Measurements from ENCODE around the gene NFIA.

Gene NFIA

GRCh38 chr1:61442544-61442943 lies 360.2 kb downstream of the NFIA start:
- ChIA-PET CTCF (no interaction called here), POLR2A (no interaction called here)
- no peak for TF ChIP-seq ZNF366 (tag by site-specific recombination; conservative IDR thresholded peaks at IDR 0.05)
- TF ChIP-seq ZNF324 (tag by site-specific recombination; IDR thresholded peaks at IDR 0.05) = no peak
- no peak for TF ChIP-seq ZNF692 (tag by site-specific recombination; IDR thresholded peaks at IDR 0.05)
- no peak for TF ChIP-seq ZNF148 (tag by site-specific recombination; IDR thresholded peaks at IDR 0.05; ENCODE audit: borderline replicate concordance)
- TF ChIP-seq BCL11A (tag by site-specific recombination; IDR thresholded peaks at IDR 0.05; ENCODE audit: low read depth) = no peak
- no peak for TF ChIP-seq ZNF433 (tag by site-specific recombination; IDR thresholded peaks at IDR 0.05; ENCODE audit: low read depth)
- no peak for TF ChIP-seq ZNF133 (tag by site-specific recombination; IDR thresholded peaks at IDR 0.05)
- TF ChIP-seq AEBP2 (tag by site-specific recombination; IDR thresholded peaks at IDR 0.05; ENCODE audit: borderline replicate concordance) = no peak
- TF ChIP-seq ZNF488 (tag by site-specific recombination; IDR thresholded peaks at IDR 0.05) = no peak
- TF ChIP-seq CTCF (tag by site-specific recombination; IDR thresholded peaks at IDR 0.05) = no peak
- TF ChIP-seq ZNF155 (tag by site-specific recombination; IDR thresholded peaks at IDR 0.05) = no peak
- TF ChIP-seq ZNF645 (tag by site-specific recombination; IDR thresholded peaks at IDR 0.05) = no peak
- TF ChIP-seq ZNF26 (tag by site-specific recombination; IDR thresholded peaks at IDR 0.05) = no peak
- no peak overlapping the region for H3K4me3 ChIP-seq (ENCODE audit: low read depth, low read length)
- no peaks in the 10 kb centered on the region for H3K9me3 ChIP-seq (ENCODE audit: control insufficient read depth, insufficient read depth, low read depth, low read length)
- H3K27ac ChIP-seq (ENCODE audit: extremely low read depth, low read depth, low read length) = no peak overlapping the region
- no peaks in the 10 kb centered on the region for H3K36me3 ChIP-seq (ENCODE audit: control insufficient read depth in 2 of 2, insufficient read depth in 1 of 2, low read length in 2 of 2)
- H3K4me1 ChIP-seq (ENCODE audit: control insufficient read depth, insufficient read depth, low read length) = no peaks in the 10 kb centered on the region

GRCh38 chr1:61444288-61444687 lies 361.9 kb downstream of the NFIA start:
- H3K27ac ChIP-seq (ENCODE audit: extremely low read depth, low read depth, low read length) = no peak overlapping the region
- CTCF ChIA-PET = no interaction called here
- H3K36me3 ChIP-seq (ENCODE audit: control insufficient read depth in 2 of 2, insufficient read depth in 1 of 2, low read length in 2 of 2) = no peaks in the 10 kb centered on the region
- no peaks in the 10 kb centered on the region; the same call in 1 of the 2 replicates for H3K4me1 ChIP-seq (ENCODE audit: control insufficient read depth, insufficient read depth, low read length)
- no peak overlapping the region for H3K4me3 ChIP-seq (ENCODE audit: low read depth, low read length)
- no peaks in the 10 kb centered on the region for H3K9me3 ChIP-seq (ENCODE audit: control insufficient read depth, insufficient read depth, low read depth, low read length)
- POLR2A ChIA-PET = no interaction called here
- TF ChIP-seq ZBTB11 (tag by site-specific recombination; conservative IDR thresholded peaks at IDR 0.05; ENCODE audit: low read depth) (no peak), ZNF140 (tag by site-specific recombination; IDR thresholded peaks at IDR 0.05) (no peak), MZF1 (tag by site-specific recombination; IDR thresholded peaks at IDR 0.05; ENCODE audit: borderline replicate concordance) (no peak), ZNF184 (tag by site-specific recombination; IDR thresholded peaks at IDR 0.05) (no peak), PBX3 (CRISPR knock-in tag; IDR thresholded peaks at IDR 0.05) (no peak), TRIM28 (IDR thresholded peaks at IDR 0.05; ENCODE audit: borderline replicate concordance, low read length) (no peak)

All from HEK293 (cell line).